ENCODE data around the gene ZNF441.
"Not testable (repeated sequence)": the region's sequence is repeated elsewhere in the genome, so short reads cannot be mapped to it uniquely, and the experiment has no call there.

The ZNF441 gene

DNA sequence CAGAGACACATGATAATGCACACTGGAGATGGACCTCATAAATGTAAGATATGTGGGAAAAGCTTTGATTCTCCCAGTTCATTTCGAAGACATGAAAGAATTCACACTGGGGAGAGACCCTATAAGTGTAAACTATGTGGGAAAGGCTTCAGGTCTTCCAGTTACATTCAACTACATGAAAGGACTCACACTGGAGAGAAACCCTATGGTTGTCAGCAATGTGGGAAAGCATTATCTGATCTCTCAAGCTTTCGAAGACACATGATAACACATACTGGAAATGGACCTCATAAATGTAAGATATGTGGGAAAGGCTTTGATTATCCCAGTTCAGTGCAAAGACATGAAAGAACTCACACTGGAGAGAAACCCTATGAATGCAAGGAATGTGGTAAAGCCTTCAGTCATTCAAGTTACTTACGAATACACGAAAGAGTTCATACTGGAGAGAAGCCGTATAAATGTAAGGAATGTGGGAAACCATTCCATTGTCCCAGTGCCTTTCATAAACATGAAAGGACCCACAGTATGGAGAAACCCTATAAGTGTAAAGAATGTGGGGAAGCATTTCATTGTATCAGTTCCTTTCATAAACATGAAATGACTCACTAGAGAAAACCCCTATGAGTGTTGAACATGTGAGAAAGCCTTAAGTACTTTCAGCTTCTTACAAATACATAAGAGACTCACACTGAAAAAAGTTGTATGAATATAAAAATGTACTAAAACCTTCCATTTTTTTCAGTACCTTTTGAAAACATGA is 14.7 kb downstream of the ZNF441 start:
- DNase-seq = no peak

DNA sequence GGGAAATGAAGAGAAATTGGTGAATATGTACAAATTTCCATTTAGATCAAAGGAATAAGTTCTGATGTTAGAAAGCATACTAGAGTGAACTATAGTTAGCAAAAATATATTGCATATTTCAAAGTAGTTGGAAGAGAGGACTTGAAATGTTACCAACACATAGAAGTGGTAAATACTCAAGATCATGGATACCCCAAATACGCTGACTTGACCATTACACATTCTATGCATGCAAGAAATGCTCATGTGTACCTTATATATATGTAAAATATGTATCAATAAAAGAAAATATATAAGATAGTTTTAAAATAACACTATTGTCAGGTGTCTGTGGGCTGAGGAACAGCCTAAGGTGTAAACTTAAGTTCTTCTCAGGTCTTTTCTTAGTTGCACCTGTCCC is 17.0 kb downstream of the ZNF441 start:
- no peak for DNase-seq

GRCh38 chr19:11784356-11784755 is 17.6 kb downstream of the ZNF441 start:
- DNase-seq = no peak

- no peak for DNase-seq
Observed at GRCh38 chr19:11787536-11787935, 20.7 kb downstream of the ZNF441 start.

DNA sequence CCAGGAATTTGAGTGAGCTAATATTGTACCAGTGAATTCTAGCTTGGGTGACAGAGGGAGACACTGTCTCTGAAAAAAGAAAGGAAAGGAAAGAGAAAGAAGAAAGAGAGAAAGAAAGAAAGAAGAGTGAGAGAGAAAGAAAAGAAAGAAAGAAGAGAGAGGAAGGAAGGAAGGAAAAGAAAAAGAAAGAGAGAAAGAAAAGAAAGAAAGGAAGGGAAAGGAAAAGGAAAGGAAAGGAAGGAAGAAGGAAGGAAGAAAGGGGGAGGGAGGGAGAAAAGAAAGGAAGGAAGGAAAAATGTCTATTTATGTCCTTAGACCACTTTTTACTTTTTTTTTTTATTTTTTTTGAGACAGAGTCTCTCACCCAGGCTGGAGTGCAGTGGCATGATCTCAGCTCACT is 26.1 kb downstream of the ZNF441 start:
- no peak for DNase-seq

DNA sequence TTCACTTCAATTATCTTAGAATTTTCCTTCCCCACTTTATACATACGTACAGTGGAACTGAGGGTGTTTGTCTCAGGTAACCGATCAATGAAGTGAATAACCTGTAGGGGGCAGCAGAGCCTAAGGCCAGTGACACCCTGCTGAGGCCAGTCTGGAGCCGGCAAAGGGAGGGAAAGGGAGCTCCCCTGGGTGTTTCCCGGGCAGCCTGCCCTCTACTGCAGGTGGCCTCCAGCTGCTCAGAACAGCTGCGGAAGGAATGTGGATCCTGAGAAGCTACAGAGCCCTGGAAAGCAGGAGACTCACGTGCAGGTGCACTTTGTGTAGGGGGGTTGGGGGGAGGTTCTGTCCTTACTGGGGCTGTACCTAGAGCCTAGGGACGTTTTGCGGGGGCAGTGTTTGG is 30.7 kb downstream of the ZNF441 start:
- no peak for DNase-seq

DNA sequence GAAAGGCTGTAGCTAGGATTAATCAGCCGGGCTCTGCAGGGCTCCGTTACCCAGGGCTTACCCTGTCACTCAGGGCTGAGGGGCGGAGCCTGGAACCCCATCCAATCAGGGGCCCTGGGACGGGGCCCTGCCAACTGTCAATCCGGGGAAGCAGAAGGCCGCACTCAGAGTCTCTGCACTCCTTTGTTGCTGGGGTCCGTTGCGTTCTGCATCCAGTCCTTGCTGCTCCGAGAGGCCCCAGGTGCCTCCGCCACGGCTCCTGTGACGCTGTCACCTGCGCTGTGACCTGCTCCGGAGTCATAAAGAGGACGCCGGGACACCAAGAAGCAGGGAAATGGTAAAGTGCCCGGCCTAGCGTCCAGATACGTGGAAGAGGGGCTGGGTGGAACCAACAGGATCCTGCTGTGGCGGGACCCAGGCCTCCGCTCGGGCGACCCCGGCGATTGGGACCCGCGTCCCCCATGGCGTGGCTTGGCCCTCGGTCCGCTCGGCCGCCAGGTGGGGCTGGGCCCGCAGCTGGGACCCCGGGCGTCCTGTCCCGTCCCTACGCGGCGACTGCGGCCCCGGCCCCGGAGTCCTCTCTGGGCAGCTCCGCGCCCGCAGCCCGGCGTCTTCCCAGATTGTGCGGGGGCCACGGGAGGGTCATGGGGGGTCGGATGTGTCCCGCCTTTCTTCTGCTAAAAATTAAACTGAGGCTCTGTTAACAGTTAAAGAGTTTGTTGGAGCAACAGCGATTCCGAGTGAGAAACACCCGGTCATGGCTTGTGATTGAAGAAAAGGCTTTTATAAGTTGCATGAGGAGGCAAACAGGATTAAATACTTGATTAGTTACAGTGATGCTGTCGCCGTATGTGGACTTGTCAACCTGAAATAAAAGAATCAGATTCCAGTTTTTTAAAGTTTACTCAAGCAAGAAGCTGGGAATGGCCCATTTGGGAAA is 31.9 kb downstream of the ZNF441 start, which contains the start of gene ZNF491:
ZNF491 (plus strand) TSS at position 133 of the 940 bp plus-strand sequence. CDS start 7,431 bp downstream, outside the sequence.
- DNase-seq = peak; percentile 31

DNA sequence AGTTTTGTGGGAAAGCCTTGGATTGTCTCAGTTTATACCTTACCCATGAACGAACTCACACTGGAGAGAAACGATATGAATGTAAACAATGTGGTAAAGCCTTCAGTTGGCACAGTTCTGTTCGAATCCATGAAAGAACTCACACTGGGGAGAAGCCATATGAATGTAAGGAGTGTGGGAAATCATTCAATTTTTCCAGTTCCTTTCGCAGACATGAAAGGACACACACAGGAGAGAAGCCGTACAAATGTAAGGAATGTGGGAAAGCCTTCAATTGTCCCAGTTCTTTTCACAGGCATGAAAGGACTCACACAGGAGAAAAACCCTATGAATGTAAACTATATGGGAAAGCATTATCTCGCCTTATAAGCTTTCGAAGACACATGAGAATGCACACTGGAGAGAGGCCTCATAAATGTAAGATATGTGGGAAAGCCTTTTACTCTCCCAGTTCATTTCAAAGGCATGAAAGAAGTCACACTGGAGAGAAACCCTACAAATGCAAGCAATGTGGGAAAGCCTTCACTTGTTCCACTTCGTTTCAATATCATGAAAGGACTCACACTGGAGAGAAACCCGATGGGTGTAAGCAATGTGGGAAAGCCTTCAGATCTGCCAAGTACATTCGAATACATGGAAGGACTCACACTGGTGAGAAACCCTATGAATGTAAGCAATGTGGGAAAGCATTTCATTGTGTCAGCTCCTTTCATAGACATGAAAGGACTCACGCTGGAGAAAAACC is 39.7 kb downstream of the ZNF441 start:
- no peak for DNase-seq

DNA sequence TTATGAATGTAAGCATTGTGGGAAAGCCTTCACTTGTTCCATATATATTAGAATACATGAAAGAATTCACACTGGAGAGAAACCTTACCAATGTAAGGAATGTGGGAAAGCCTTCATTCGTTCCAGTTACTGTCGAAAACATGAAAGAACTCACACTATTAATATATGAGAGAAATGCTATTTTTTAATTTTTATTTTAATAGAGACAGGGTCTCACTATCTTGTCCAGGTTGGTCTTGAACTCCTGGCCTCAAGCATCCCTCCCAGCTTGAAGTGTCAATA is 40.2 kb downstream of the ZNF441 start:
- DNase-seq = no peak

DNA sequence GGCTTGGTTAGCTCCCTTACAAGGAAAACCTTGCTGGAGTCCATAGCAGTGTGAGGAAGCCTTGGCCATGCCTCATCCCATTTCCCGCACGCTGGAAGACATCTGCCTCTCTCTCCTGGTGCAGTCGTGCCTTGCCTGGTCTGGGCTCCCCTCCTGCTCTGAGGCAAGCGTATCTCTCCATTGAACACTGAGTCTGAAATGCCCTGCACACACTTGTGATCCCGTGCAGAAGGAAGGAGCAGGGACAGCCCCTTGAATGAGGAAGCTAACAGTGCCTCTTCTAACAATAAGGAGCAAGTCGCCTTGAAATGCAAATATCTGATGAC is 46.9 kb downstream of the ZNF441 start:
- DNase-seq = no peak

GRCh38 chr19:11814029-11814699 is 47.4 kb downstream of the ZNF441 start, which contains the start of gene ZNF440:
TSS of gene ZNF440 (plus strand) at chr19:11814273. CDS start at chr19:11814448, 175 bp downstream.
- DNase-seq = peak; percentile 72

DNA sequence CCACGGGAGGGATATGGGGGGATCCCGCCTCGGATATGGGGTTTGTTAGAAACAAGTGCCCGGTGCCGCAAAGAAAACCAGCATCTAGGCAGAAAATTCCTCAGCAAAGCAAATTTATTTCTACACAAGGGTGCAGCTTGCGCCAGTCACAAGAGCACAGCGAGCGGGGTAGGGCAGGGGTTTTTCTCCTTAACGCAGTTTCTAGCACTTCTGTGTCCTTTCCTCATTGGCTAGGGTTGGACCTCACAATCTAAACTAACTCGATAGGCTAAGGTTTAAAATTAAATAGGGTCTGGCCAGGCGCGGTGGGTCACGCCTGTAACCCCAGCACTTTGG is 47.9 kb downstream of the ZNF441 start:
- no peak for DNase-seq

- no peak for DNase-seq
Observed at GRCh38 chr19:11821474-11822109, 54.8 kb downstream of the ZNF441 start.

- DNase-seq = not testable (repeated sequence)
Observed at GRCh38 chr19:11828957-11829876, 62.4 kb downstream of the ZNF441 start.

- no peak for DNase-seq
Observed at GRCh38 chr19:11832253-11832912, 65.6 kb downstream of the ZNF441 start.

- no peak for DNase-seq
Observed at GRCh38 chr19:11833541-11833940, 66.7 kb downstream of the ZNF441 start.
